Measurements from ENCODE around the gene IL1RAPL2. TPM values are rescaled to one million over a fixed set of nuclear protein-coding genes. Genes with fewer than 3 reads are reported as not detected.

Gene IL1RAPL2
- total and polyA plus RNA-seq, 2 of the 4 experiments (the other 2 are of a cell fraction), result 0.03 TPM; not detected in 1

DNA sequence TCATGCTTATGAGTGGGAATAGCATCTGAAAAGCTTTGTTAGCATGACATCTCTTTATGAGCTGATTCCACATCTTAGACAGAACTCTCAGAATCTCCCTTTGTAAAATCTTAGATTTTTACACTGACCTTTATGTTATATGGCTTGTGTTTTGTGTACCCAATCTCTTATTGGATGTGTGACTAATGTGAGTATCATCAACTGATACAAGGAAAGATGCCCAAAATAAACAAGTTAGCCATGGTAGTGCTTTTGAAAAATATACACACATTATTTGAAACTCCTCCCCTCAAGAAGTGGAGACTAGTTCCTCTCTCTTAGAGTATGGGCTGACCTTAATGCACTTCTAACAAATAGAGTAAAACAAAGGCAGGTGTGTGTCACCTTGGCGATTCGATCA is 1096.2 kb downstream of the IL1RAPL2 start:
- Histone ChIP-seq H3K27me3 (ENCODE audit: control insufficient read depth, insufficient read depth, low read length) (no peaks in the 10 kb centered on the region), H3K27ac (ENCODE audit: insufficient read depth, low read length) (no peak overlapping the region), H3K36me3 (ENCODE audit: control insufficient read depth, insufficient read depth, low read length) (no peaks in the 10 kb centered on the region), H2AK5ac (ENCODE audit: low read depth, low read length) (no peak overlapping the region), H3K4me1 (ENCODE audit: control insufficient read depth, insufficient read depth, low read length) (no peaks in the 10 kb centered on the region), H4K5ac (ENCODE audit: low read depth, low read length) (no peak overlapping the region), H3K4me2 (ENCODE audit: low read depth, low read length) (no peak overlapping the region), H3K18ac (ENCODE audit: low read depth, low read length) (no peak overlapping the region), H3K9ac (ENCODE audit: low read depth, low read length) (no peak overlapping the region), H2AK9ac (replicated peaks; ENCODE audit: low read depth, low read length, poor library complexity) (no peak overlapping the region), H2BK5ac (ENCODE audit: low read depth, low read length, poor library complexity, severe bottlenecking) (no peak overlapping the region), H4K8ac (ENCODE audit: low read depth in 2 of 2, low read length in 2 of 2) (no peak overlapping the region), H2BK20ac (ENCODE audit: low read depth, low read length) (no peak overlapping the region), H3K4me3 (ENCODE audit: insufficient read depth, low read depth, low read length) (no peak overlapping the region), H2BK15ac (ENCODE audit: low read depth, low read length) (no peak overlapping the region), H2BK120ac (ENCODE audit: low read depth, low read length) (no peak overlapping the region), H3K23ac (ENCODE audit: low read depth, low read length) (no peak overlapping the region), H4K20me1 (ENCODE audit: insufficient read depth, low read length) (no peaks in the 10 kb centered on the region), H3K79me1 (ENCODE audit: low read depth in 1 of 2, low read length in 2 of 2) (no peaks in the 10 kb centered on the region), H2AFZ (replicated peaks; ENCODE audit: low read length, poor library complexity) (no peak overlapping the region), H3K4ac (ENCODE audit: low read depth, low read length) (no peak overlapping the region), H4K91ac (ENCODE audit: insufficient read depth, low read depth, low read length) (no peak overlapping the region), H3K56ac (ENCODE audit: extremely low read depth, insufficient read depth, low read length) (no peak overlapping the region), H3K9me3 (ENCODE audit: control insufficient read depth, insufficient read depth, low read length) (no peaks in the 10 kb centered on the region), H3K14ac (replicated peaks; ENCODE audit: low read depth, low read length) (no peak overlapping the region), H3K9me1 (ENCODE audit: insufficient read depth, low read length) (no peaks in the 10 kb centered on the region)
- CTCF ChIA-PET, result no interaction called here
- intact Hi-C loops (cut with micrococcal nuclease) (no loop called here), in situ Hi-C loops (cut with MboI; ENCODE audit: low sequenced_read_pairs) (no loop called here), dilution Hi-C loops (cut with HindIII; ENCODE audit: low sequenced_read_pairs, unreplicated experiment) (no loop called here)
- no peak for ATAC-seq (ENCODE audit: low read depth)
- TF ChIP-seq BHLHE40 (IDR thresholded peaks at IDR 0.05; ENCODE audit: low read depth, low read length) (no peak), CEBPB (IDR thresholded peaks at IDR 0.05; ENCODE audit: low read depth, low read length) (no peak), MXI1 (IDR thresholded peaks at IDR 0.05; ENCODE audit: borderline replicate concordance, low read depth, low read length) (no peak), SMC3 (IDR thresholded peaks at IDR 0.05; ENCODE audit: low read depth, low read length) (no peak), RFX5 (IDR thresholded peaks at IDR 0.05; ENCODE audit: low read depth, low read length) (no peak), MAZ (IDR thresholded peaks at IDR 0.05; ENCODE audit: borderline replicate concordance, low read depth, low read length) (no peak), ELK1 (IDR thresholded peaks at IDR 0.05; ENCODE audit: borderline replicate concordance, low read depth, low read length) (no peak), POLR2A (IDR thresholded peaks at IDR 0.05; ENCODE audit: low read depth, low read length) (no peak), CHD1 (IDR thresholded peaks at IDR 0.05; ENCODE audit: low read depth, low read length) (no peak), CTCF (conservative IDR thresholded peaks at IDR 0.05; ENCODE audit: low read depth, low read length) (no peak), MAFK (IDR thresholded peaks at IDR 0.05; ENCODE audit: low read depth, low read length) (no peak), NFE2L2 (IDR thresholded peaks at IDR 0.05; ENCODE audit: low read depth, low read length) (no peak), RCOR1 (IDR thresholded peaks at IDR 0.05; ENCODE audit: insufficient replicate concordance, low read length) (no peak), RAD21 (IDR thresholded peaks at IDR 0.05; ENCODE audit: low read length) (no peak), FOS (IDR thresholded peaks at IDR 0.05; ENCODE audit: low read depth, low read length) (no peak)
- TF ChIP-seq, protein P1, sequence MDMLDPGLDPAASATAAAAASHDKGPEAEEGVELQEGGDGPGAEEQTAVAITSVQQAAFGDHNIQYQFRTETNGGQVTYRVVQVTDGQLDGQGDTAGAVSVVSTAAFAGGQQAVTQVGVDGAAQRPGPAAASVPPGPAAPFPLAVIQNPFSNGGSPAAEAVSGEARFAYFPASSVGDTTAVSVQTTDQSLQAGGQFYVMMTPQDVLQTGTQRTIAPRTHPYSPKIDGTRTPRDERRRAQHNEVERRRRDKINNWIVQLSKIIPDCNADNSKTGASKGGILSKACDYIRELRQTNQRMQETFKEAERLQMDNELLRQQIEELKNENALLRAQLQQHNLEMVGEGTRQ (IDR thresholded peaks at IDR 0.05; ENCODE audit: low read depth, low read length), result no peak
- no CpG with 5 or more reads among the region's 2 CpGs for WGBS, 2 experiments (ENCODE audit: extremely low coverage in 2 of 2, insufficient read length in 1 of 2)
- POLR2A ChIA-PET (ENCODE audit: unreplicated experiment), result no interaction called here
- BruUV-seq (replicated peaks), result no TSS peak
- DNase-seq, result no peak
